Psoas muscle (tissue), 8 donors: ENCODE measurements around the gene SLCO3A1. TPM values are rescaled to one million over a fixed set of nuclear protein-coding genes. Genes with fewer than 3 reads are reported as not detected.

Experiments used
- ATAC-seq, 4 donors: fragments of 200-7000 bp; cut with Tn5 transposase; one replicate each; pipeline ENCODE4 v1.9.1; 2020; ENCODE audit warnings: moderate library complexity in 3 of 4, mild to moderate bottlenecking in 2 of 4
- DNase-seq, 2 donors: peaks; one replicate each; pipeline ENCODE4 v3.0.0-alpha.2; 2020
- H3K27ac ChIP-seq: fragments of 200-600 bp; one replicate; pipeline ENCODE4 v1.8.0; 2022
- H3K27me3 ChIP-seq, 3 donors: fragments of 200-600 bp in 1 of 3; one replicate each; pipeline versions ENCODE4 v1.6.1 to v1.8.0; 2013 to 2022; ENCODE audit warnings: low read length in 2 of 3, mild to moderate bottlenecking in 2 of 3, moderate library complexity in 1 of 3; ENCODE audit not compliant: insufficient read depth in 3 of 3
- H3K36me3 ChIP-seq, 2 donors: fragments of 200-600 bp in 1 of 2; one replicate each; pipeline versions ENCODE4 v1.6.1 to v1.8.0; 2013 to 2022; ENCODE audit warnings: low read depth in 1 of 2, mild to moderate bottlenecking in 1 of 2, moderate library complexity in 1 of 2; ENCODE audit not compliant: insufficient read depth in 1 of 2
- H3K4me1 ChIP-seq: fragments of 200-600 bp; one replicate; pipeline ENCODE4 v1.8.0; 2022
- H3K4me3 ChIP-seq: fragments of 200-600 bp; one replicate; pipeline ENCODE4 v1.8.0; 2022; ENCODE audit warnings: mild to moderate bottlenecking
- H3K9me3 ChIP-seq: fragments of 200-600 bp; one replicate; pipeline ENCODE4 v1.8.0; 2022
- WGBS, 3 donors: extraction: QIAGEN DNeasy Blood & Tissue Kit; methylation state at CpG; one replicate each; pipeline versions ENCODE4 v1.1.6 to v1.1.7; 2013; 5-methylcytosine and 5-hydroxymethylcytosine counted together
- intact Hi-C, 2 donors: fragments of 100-400 bp; cut with DNase I; formaldehyde crosslinking; loops; one replicate each; pipeline versions ENCODE4 v1.11.0 to v1.14.2; 2022
- polyA plus RNA-seq, 3 donors: library from polyadenylated mRNA; stranded (reverse); fragments of 200-250 nt; gene quantifications; one replicate each; pipeline ENCODE4 v1.2.3, GENCODE V29; 2013
- total RNA-seq, 4 donors: library from RNA; stranded (reverse); fragmentation: NEBNext Ultra II Directional in 2 of 4; extraction: Animal tissue kit (Norgen Biotek cat#: 25700) in 2 of 4; gene quantifications; one replicate each; pipeline versions ENCODE4 v1.2.1 to v1.2.4, GENCODE V29; 2021 to 2023
- TF ChIP-seq, protein P1 (sequence below): fragments of 200-600 bp; IDR thresholded peaks from one replicate; pipeline ENCODE4 v1.8.0; 2022; ENCODE audit warnings: antibody characterized with exemption
- donor health status: healthy with polysubstance abuse.
- donor health status: DM: no; HTN: no; CAD: no; lungs with moderate emphysema.
- donor health status: Bipolar disorder and iron deficiency.
- donor health status: healthy.
- donor health status: DM: yes; HTN: yes; CAD: no.
- donor health status: DM: no; HTN: no; CAD: no.
- donor health status: DM: no; HTN: no; CAD: no.
- donor health status: DM: yes; HTN: yes; CAD: no.

Gene SLCO3A1
- total and polyA plus RNA-seq, 7 donors: 3.5 to 10.3 (median 9.4) TPM

DNA sequence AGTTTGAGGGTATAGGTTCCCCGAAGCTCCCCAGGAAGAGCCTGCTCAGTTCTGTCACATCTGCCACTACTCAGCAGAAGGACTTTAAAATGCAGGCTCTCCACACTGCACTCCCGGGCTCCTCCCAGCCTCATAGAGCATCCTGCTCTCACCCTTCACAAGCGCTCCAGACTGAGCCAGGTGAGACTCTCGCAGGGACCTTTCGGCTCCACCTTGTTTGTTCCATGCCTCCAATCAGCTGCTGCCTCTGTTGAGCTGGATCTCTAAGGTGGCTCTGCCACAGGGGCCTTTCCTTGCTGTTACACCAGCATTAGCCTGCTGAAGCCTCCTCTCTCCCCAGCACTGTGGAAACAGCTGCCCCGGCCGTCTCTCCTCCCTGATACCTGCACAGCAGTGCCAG lies 56.1 kb downstream of the SLCO3A1 start:
- intact Hi-C loops: no loop called here
- Histone ChIP-seq H3K36me3 (no peaks in the 10 kb centered on the region), H3K4me1 (no peaks in the 10 kb centered on the region), H3K9me3 (no peaks in the 10 kb centered on the region), H3K27me3 (no peaks in the 10 kb centered on the region), H3K27ac (no peak overlapping the region), H3K4me3 (no peak overlapping the region)
- DNase-seq: no peak
- TF ChIP-seq, protein P1, sequence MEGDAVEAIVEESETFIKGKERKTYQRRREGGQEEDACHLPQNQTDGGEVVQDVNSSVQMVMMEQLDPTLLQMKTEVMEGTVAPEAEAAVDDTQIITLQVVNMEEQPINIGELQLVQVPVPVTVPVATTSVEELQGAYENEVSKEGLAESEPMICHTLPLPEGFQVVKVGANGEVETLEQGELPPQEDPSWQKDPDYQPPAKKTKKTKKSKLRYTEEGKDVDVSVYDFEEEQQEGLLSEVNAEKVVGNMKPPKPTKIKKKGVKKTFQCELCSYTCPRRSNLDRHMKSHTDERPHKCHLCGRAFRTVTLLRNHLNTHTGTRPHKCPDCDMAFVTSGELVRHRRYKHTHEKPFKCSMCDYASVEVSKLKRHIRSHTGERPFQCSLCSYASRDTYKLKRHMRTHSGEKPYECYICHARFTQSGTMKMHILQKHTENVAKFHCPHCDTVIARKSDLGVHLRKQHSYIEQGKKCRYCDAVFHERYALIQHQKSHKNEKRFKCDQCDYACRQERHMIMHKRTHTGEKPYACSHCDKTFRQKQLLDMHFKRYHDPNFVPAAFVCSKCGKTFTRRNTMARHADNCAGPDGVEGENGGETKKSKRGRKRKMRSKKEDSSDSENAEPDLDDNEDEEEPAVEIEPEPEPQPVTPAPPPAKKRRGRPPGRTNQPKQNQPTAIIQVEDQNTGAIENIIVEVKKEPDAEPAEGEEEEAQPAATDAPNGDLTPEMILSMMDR: no peak
- 83 to 92% (median 90%) methylated on average over 7 of the region's 7 CpGs for WGBS, 3 donors
- ATAC-seq: no peak

GRCh38 chr15:91911844-91912243 lies 58.3 kb downstream of the SLCO3A1 start:
- DNase-seq: no peak
- Histone ChIP-seq H3K36me3 (peaks cover 0 to 7% of the 10 kb centered on the region in 2 donors), H3K4me1 (no peaks in the 10 kb centered on the region), H3K27ac (no peak overlapping the region), H3K4me3 (no peak overlapping the region), H3K9me3 (no peaks in the 10 kb centered on the region), H3K27me3 (no peaks in the 10 kb centered on the region)
- WGBS, 3 donors: 94 to 95% (median 95%) methylated on average over 7 of the region's 7 CpGs
- no peak for ATAC-seq
- TF ChIP-seq, protein P1: no peak
- intact Hi-C loops: no loop called here

- TF ChIP-seq, protein P1: no peak
- intact Hi-C loops: no loop called here
- 73 to 88% (median 79%) methylated on average over 4 of the region's 4 CpGs for WGBS, 3 donors
- no peak overlapping the region for H3K27ac ChIP-seq
- DNase-seq: no peak
- peaks cover 0 to 7% of the 10 kb centered on the region in 2 donors for H3K36me3 ChIP-seq
- ATAC-seq: no peak
- H3K27me3 ChIP-seq: no peaks in the 10 kb centered on the region
- no peak overlapping the region for H3K4me3 ChIP-seq
- H3K9me3 ChIP-seq: no peaks in the 10 kb centered on the region
- H3K4me1 ChIP-seq: no peaks in the 10 kb centered on the region
These were observed 58.8 kb downstream of the SLCO3A1 start for GRCh38 chr15:91912336-91912735.

GRCh38 chr15:91913560-91913959 lies 60.1 kb downstream of the SLCO3A1 start:
- H3K27ac ChIP-seq: no peak overlapping the region
- H3K4me1 ChIP-seq: no peaks in the 10 kb centered on the region
- H3K36me3 ChIP-seq: peaks cover 0 to 7% of the 10 kb centered on the region in 2 donors
- 78 to 82% (median 78%) methylated on average over 6 of the region's 6 CpGs for WGBS, 3 donors
- no peak for ATAC-seq
- intact Hi-C loops: no loop called here
- no peaks in the 10 kb centered on the region for H3K9me3 ChIP-seq
- DNase-seq: no peak
- no peaks in the 10 kb centered on the region for H3K27me3 ChIP-seq
- no peak overlapping the region for H3K4me3 ChIP-seq
- TF ChIP-seq, protein P1: no peak

GRCh38 chr15:91915576-91915975 lies 62.1 kb downstream of the SLCO3A1 start:
- no peak overlapping the region for H3K27ac ChIP-seq
- H3K27me3 ChIP-seq: no peaks in the 10 kb centered on the region
- TF ChIP-seq, protein P1: no peak
- DNase-seq (no peak), ATAC-seq (no peak)
- H3K9me3 ChIP-seq: no peaks in the 10 kb centered on the region
- peaks cover 4% of the 10 kb centered on the region for H3K4me1 ChIP-seq
- WGBS, 3 donors: 79 to 85% (median 82%) methylated on average over 10 of the region's 10 CpGs
- H3K4me3 ChIP-seq: no peak overlapping the region
- intact Hi-C loops: no loop called here
- peaks cover 0 to 7% of the 10 kb centered on the region in 2 donors for H3K36me3 ChIP-seq
